Adrenal gland (tissue), 12 donors: ENCODE measurements around the gene TMEM115. TPM values are rescaled to one million over a fixed set of nuclear protein-coding genes. Genes with fewer than 3 reads are reported as not detected.

Experiments
- DNase-seq, 7 donors: peaks; one replicate each; pipeline ENCODE4 v3.0.0-alpha.2; 2019 to 2020
- H3K27ac ChIP-seq, 5 donors: fragments of 200-600 bp; sonication (generic) in 4 of 5; 1 replicate in 3 of 5; 2 replicates in 2 of 5; pipeline versions ENCODE4 v1.5.1 to v1.8.0; 2016 to 2020; ENCODE audit warnings: mild to moderate bottlenecking in 1 of 5
- H3K27me3 ChIP-seq: fragments of 200-600 bp; 2 replicates; pipeline ENCODE4 v1.8.0; 2021
- H3K36me3 ChIP-seq, 2 donors: fragments of 200-600 bp; replicated peaks in 1 of 2; 1 replicate in 1 of 2; 2 replicates in 1 of 2; pipeline versions ENCODE4 v1.5.1 to v1.8.0; 2018 to 2022
- H3K4me1 ChIP-seq, 2 donors: fragments of 200-600 bp; replicated peaks in 1 of 2; 1 replicate in 1 of 2; 2 replicates in 1 of 2; pipeline versions ENCODE4 v1.5.1 to v1.8.0; 2018 to 2021
- H3K4me3 ChIP-seq, 4 donors: fragments of 200-600 bp; sonication (generic) in 3 of 4; one replicate each; pipeline ENCODE4 v1.5.1; 2016 to 2018
- H3K9me3 ChIP-seq, 3 donors: fragments of 200-600 bp; sonication (generic) in 1 of 3; replicated peaks in 1 of 3; 1 replicate in 2 of 3; 2 replicates in 1 of 3; pipeline versions ENCODE4 v1.5.1 to v1.8.0; 2016 to 2021
- POLR2A ChIP-seq, 2 donors: fragments of 450-650 bp; IDR thresholded peaks; one replicate each; pipeline ENCODE4 v1.6.1; 2017; ENCODE audit warnings: antibody characterized with exemption in 2 of 2, mild to moderate bottlenecking in 2 of 2, moderate library complexity in 1 of 2
- WGBS, 4 donors: extraction: QIAGEN DNeasy Blood & Tissue Kit in 2 of 4; methylation state at CpG; one replicate each; pipeline versions ENCODE4 v1.1.5 to v1.1.7; 2013 to 2017; 5-methylcytosine and 5-hydroxymethylcytosine counted together
- intact Hi-C, 2 donors: fragments of 100-400 bp; cut with DNase I; formaldehyde crosslinking; loops; one replicate each; pipeline versions ENCODE4 v1.14.1 to v1.15.0; 2022 to 2023
- polyA plus RNA-seq, 3 donors: library from polyadenylated mRNA; stranded (reverse); fragments of 200-250 nt in 2 of 3; fragments of 350-450 nt in 1 of 3; fragmentation: Illumina TruSeq in 1 of 3; extraction: RNeasy Lipid Tissue Mini Kit (QIAGEN cat#74804) in 1 of 3; gene quantifications; one replicate each; pipeline ENCODE4 v1.2.3, GENCODE V29; 2013 to 2014
- total RNA-seq, 9 donors: library from RNA; depleted of rRNA in 4 of 9; stranded (reverse); fragments of >200 nt in 4 of 9; fragments of 120-200 nt in 1 of 9; fragmentation: NEBNext Ultra II Directional in 1 of 9; extraction: Animal tissue kit (Norgen Biotek cat#: 25700) in 1 of 9; gene quantifications; one replicate each; pipeline versions ENCODE4 v1.1.0 to v1.2.4, GENCODE V29; 2013 to 2023
- TF ChIP-seq, protein P1 (sequence below), 6 experiments: fragments of 450-650 bp in 4 of 6; fragments of 200-600 bp in 2 of 6; sonication (generic) in 1 of 6; IDR thresholded peaks; 1 replicate in 5 of 6; 2 replicates in 1 of 6; pipeline versions ENCODE4 v1.5.1 to v1.8.0; 2016 to 2021; ENCODE audit warnings: antibody characterized with exemption in 6 of 6, mild to moderate bottlenecking in 2 of 6, moderate library complexity in 1 of 6
- donor health status: healthy with polysubstance abuse.
- donor health status: Bipolar disorder and iron deficiency.
- donor health status: DM: yes; HTN: yes; CAD: no.
- donor health status: DM: no; HTN: no; CAD: no.
- donor health status: DM: no; HTN: no; CAD: no.
- donor health status: DM: yes; HTN: yes; CAD: no.

Gene TMEM115
- total and polyA plus RNA-seq, 12 donors: 23.6 to 88.5 (median 59.7) TPM

DNA sequence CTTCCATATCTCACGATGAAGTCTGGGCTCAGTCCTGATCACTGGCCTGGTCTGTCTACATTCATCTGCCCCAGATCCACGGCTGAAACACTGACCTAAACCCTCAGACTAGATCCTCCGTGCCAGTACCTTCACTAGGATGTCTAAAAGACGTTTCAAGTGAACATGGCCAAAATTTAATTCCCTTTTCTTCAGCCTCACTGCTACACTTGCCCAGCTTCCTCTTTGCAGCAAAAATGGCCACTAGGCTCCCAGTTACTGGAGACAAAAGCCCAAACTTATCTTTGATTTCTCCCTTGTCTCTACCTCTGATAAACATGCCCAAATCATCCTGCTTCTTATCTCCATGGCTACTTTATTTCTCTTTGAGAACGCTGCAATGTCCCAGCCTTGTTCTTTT, 20.4 kb downstream of the TMEM115 start:
- TF ChIP-seq, protein P1, sequence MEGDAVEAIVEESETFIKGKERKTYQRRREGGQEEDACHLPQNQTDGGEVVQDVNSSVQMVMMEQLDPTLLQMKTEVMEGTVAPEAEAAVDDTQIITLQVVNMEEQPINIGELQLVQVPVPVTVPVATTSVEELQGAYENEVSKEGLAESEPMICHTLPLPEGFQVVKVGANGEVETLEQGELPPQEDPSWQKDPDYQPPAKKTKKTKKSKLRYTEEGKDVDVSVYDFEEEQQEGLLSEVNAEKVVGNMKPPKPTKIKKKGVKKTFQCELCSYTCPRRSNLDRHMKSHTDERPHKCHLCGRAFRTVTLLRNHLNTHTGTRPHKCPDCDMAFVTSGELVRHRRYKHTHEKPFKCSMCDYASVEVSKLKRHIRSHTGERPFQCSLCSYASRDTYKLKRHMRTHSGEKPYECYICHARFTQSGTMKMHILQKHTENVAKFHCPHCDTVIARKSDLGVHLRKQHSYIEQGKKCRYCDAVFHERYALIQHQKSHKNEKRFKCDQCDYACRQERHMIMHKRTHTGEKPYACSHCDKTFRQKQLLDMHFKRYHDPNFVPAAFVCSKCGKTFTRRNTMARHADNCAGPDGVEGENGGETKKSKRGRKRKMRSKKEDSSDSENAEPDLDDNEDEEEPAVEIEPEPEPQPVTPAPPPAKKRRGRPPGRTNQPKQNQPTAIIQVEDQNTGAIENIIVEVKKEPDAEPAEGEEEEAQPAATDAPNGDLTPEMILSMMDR (IDR thresholded peaks at IDR 0.05): no peak
- no peak for TF ChIP-seq POLR2A (IDR thresholded peaks at IDR 0.05)
- no peaks in the 10 kb centered on the region for H3K36me3 ChIP-seq
- H3K4me1 ChIP-seq: peaks cover 21 to 42% of the 10 kb centered on the region in 2 donors
- 58 to 71% (median 67%) methylated on average over 5 of the region's 5 CpGs for WGBS, 4 donors
- H3K9me3 ChIP-seq: no peaks in the 10 kb centered on the region
- peak overlapping the region in 4 of 5 donors; percentile 87 to 98 (median 94) for H3K27ac ChIP-seq
- H3K27me3 ChIP-seq: no peaks in the 10 kb centered on the region
- intact Hi-C loops: no loop called here
- no peak overlapping the region for H3K4me3 ChIP-seq
- no peak for DNase-seq

DNA sequence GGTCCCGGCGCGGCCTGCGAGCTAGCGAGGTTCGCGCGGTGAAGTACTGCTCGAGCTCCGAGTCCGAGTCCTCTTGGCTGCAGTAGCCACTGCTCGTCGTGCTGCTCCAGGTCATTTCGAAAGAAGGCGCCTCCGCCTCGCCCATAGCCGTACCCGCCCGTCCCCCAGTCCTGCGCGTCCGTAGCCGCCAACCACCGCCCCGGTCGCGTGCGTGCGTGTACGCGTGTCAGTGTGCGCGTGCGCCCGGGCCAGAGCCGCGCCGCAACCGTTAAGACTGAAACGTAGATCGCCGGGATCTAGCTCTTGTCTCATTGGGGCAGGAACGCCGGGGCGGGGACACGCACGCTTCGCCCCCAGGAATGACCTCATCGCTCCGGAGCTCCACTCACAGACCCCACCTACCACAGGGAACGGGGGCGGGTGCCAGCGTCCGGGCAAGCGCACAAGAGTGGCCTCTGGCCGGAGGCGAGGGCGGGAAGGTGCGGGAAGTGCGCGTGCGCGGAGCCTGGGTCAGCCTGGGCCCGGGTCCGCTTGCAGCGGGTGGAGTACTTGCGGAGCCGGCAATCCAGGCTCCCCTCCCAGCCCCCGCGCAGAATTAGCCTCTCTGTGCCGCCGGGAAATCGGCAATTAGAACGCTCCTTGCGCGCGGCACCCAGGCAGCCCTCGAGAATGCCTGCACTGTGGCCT, 22.0 kb downstream of the TMEM115 start:
- intact Hi-C loops: no loop called here
- Histone ChIP-seq H3K4me3 (peak overlapping the region; percentile 30 to 68 (median 58)), H3K36me3 (peaks cover 0 to 2% of the 10 kb centered on the region in 2 donors), H3K9me3 (no peaks in the 10 kb centered on the region), H3K27ac (peak overlapping the region; percentile 87 to 98 (median 93)), H3K27me3 (no peaks in the 10 kb centered on the region), H3K4me1 (peaks cover 29 to 52% of the 10 kb centered on the region in 2 donors)
- TF ChIP-seq, protein P1 (IDR thresholded peaks at IDR 0.05): no peak
- TF ChIP-seq POLR2A (IDR thresholded peaks at IDR 0.05): peak; percentile 68 to 96
- peak; percentile 99 to 100 (median 100) for DNase-seq
- 0 to 1% (median 0%) methylated on average over 23 to 79 of the region's 79 CpGs; no CpG with 5 or more reads in 1 of the 4 donors for WGBS, 4 donors

DNA sequence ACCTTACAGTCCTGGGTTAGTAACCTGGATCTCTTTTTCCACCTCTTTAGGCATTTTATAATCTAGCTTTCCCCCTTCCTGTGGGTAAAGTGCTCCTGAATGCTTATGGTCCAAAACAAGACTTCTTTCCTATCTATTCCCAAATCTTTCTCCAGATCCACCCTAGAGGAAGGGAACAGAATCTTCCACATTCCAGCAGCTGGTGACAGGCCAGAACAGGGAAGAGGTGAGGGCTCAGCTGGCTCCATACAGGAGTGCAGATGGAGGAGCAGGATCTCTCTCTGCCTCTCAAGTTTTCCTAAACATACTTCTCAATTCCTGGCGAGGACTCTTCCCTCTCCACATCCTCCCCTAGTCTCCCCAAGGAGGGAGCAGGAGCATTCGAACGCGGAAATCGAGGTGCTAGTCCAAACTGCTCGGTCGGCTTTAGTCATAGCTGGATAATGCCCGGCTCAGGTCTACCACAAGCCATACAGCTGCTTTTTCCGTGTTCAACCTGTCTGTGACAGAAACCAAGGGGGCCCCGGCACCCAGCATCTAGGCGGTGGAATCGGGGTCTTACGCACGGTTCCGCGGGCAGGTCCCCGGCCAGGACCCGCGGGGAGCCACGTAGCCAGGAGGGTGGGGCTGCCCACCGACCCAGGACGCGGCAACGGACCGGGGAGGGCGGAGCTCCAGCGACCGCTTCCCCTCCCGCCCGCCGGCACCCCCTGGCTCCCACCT, 22.7 kb downstream of the TMEM115 start:
- H3K9me3 ChIP-seq: no peaks in the 10 kb centered on the region
- peaks cover 29 to 52% of the 10 kb centered on the region in 2 donors for H3K4me1 ChIP-seq
- 1 to 2% (median 1%) methylated on average over 9 to 31 of the region's 31 CpGs for WGBS, 4 donors
- DNase-seq: no peak
- H3K4me3 ChIP-seq: peak overlapping the region; percentile 27 to 68 (median 58)
- intact Hi-C loops: no loop called here
- H3K27me3 ChIP-seq: no peaks in the 10 kb centered on the region
- peaks cover 0 to 9% of the 10 kb centered on the region in 2 donors for H3K36me3 ChIP-seq
- no peak for TF ChIP-seq POLR2A (IDR thresholded peaks at IDR 0.05)
- TF ChIP-seq, protein P1 (IDR thresholded peaks at IDR 0.05): peak in 1 of 6 experiments; percentile 16
- H3K27ac ChIP-seq: peak overlapping the region; percentile 87 to 98 (median 93)

DNA sequence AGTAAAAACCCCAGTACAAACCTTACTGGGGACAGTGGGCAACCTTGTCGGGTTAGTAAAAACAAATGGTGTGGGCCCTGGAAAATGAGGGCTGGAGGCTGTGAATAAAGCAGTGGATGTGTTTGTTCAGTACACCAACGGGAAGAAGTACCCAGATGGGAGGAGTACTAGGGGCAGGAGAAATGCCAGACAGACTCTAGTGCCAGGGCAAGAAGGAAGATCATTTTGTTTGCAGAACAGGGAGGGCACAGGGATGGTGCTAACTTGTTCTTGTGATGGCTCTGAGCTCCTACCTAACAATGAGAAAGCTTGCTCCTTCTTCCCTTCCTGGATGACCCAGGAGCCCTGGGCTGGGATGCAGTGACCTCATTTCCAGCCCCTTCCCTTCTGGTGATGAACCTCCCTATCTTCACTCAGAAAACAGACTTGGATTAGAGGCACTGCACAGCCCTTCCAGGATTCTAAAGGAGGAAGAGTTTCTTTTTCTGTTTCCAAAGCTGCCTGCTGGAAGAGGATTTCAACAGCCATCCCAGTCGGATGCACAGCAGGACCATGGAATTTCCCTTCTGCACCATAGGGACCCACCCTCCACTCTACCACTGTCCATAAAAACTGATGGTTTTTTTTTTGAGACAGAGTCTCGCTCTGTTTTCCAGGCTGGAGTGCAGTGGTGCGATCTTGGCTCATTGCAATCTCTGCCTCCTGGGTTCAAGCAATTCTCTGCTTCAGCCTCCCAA, 24.8 kb downstream of the TMEM115 start:
- no peak for TF ChIP-seq POLR2A (IDR thresholded peaks at IDR 0.05)
- TF ChIP-seq, protein P1 (IDR thresholded peaks at IDR 0.05): no peak
- intact Hi-C loops: loop anchor here in 1 of 2 donors (5.0 kb wide), 1 partner anchor 47 kb away; no protein-coding TSS in a partner anchor

More for the DNA sequence above, 24.8 kb downstream of the TMEM115 start:
- H3K27me3 ChIP-seq: no peaks in the 10 kb centered on the region
- H3K36me3 ChIP-seq: peaks cover 0 to 30% of the 10 kb centered on the region in 2 donors
- 70 to 78% (median 74%) methylated on average over 5 of the region's 5 CpGs for WGBS, 4 donors
- peaks cover 29 to 52% of the 10 kb centered on the region in 2 donors for H3K4me1 ChIP-seq
- H3K27ac ChIP-seq: peak overlapping the region in 4 of 5 donors; percentile 22 to 98 (median 58)
- H3K4me3 ChIP-seq: no peak overlapping the region
- H3K9me3 ChIP-seq: no peaks in the 10 kb centered on the region
- no peak for DNase-seq
